HepG2 (cell line): Measurements from ENCODE around the gene IQCE. TPM values are rescaled to one million over a fixed set of nuclear protein-coding genes. Genes with fewer than 3 reads are reported as not detected.
A peak's percentile ranks its signal among the peaks of the same experiment; 100 is the strongest.

Source experiments
- ARNT2 ChIP-seq: sonication (generic); formaldehyde crosslinking; IDR thresholded peaks from 2 replicates; pipeline ENCODE4 v1.8.0; 2022; ENCODE audit warnings: mild to moderate bottlenecking, low read depth, missing genetic modification reagents, moderate library complexity
- ATF2 ChIP-seq: sonication (generic); formaldehyde crosslinking; IDR thresholded peaks from 2 replicates; pipeline ENCODE4 v1.4.0; 2020; ENCODE audit warnings: missing genetic modification reagents
- DMAP1 ChIP-seq: IDR thresholded peaks from 2 replicates; pipeline ENCODE4 v1.6.1; 2016
- GPBP1L1 ChIP-seq: sonication (generic); formaldehyde crosslinking; IDR thresholded peaks from 2 replicates; pipeline ENCODE4 v1.5.0; 2020; ENCODE audit warnings: mild to moderate bottlenecking, missing genetic modification reagents
- HNF1B ChIP-seq: sonication (generic); formaldehyde crosslinking; IDR thresholded peaks from 2 replicates; pipeline ENCODE4 v1.5.1; 2020; ENCODE audit warnings: mild to moderate bottlenecking, moderate library complexity, missing genetic modification reagents
- MLX ChIP-seq: IDR thresholded peaks from 2 replicates; pipeline ENCODE4 v1.6.1; 2016
- MTA1 ChIP-seq: sonication (generic); formaldehyde crosslinking; IDR thresholded peaks from 2 replicates; pipeline ENCODE4 v1.4.0; 2020; ENCODE audit warnings: missing genetic modification reagents, mild to moderate bottlenecking, borderline replicate concordance
- NFIB ChIP-seq: sonication (generic); formaldehyde crosslinking; IDR thresholded peaks from 2 replicates; pipeline ENCODE4 v1.9.0; 2021; ENCODE audit warnings: missing genetic modification reagents, mild to moderate bottlenecking, borderline replicate concordance
- SPEN ChIP-seq: sonication (generic); formaldehyde crosslinking; IDR thresholded peaks from 2 replicates; pipeline ENCODE4 v1.5.1; 2020; ENCODE audit warnings: low read depth, mild to moderate bottlenecking, missing genetic modification reagents
- SYNCRIP ChIP-seq: fragments of 200-400 bp; formaldehyde crosslinking; IDR thresholded peaks from 2 replicates; pipeline ENCODE4 v1.6.1; 2018; ENCODE audit warnings: mild to moderate bottlenecking, low read depth, low read length; ENCODE audit not compliant: insufficient read depth
- ZBTB21 ChIP-seq: sonication (generic); formaldehyde crosslinking; IDR thresholded peaks from 2 replicates; pipeline ENCODE4 v1.4.0; 2020; ENCODE audit warnings: missing genetic modification reagents
- ZFP1 ChIP-seq: IDR thresholded peaks from 2 replicates; pipeline ENCODE4 v1.6.1; 2016
- ZHX1 ChIP-seq: sonication (generic); formaldehyde crosslinking; IDR thresholded peaks from 2 replicates; pipeline ENCODE4 v1.8.1; 2022; ENCODE audit warnings: low read depth, mild to moderate bottlenecking, missing genetic modification reagents
- ZNF576 ChIP-seq: sonication (generic); formaldehyde crosslinking; IDR thresholded peaks from 2 replicates; pipeline ENCODE4 v1.4.0; 2020; ENCODE audit warnings: mild to moderate bottlenecking, missing genetic modification reagents
- ZNF740 ChIP-seq: sonication (generic); formaldehyde crosslinking; IDR thresholded peaks from 2 replicates; pipeline ENCODE4 v1.4.0; 2020; ENCODE audit warnings: missing genetic modification reagents
- ZNF75D ChIP-seq: sonication (generic); formaldehyde crosslinking; IDR thresholded peaks from 2 replicates; pipeline ENCODE4 v1.8.1; 2023; ENCODE audit warnings: missing genetic modification reagents, mild to moderate bottlenecking, borderline replicate concordance
- polyA plus RNA-seq, 8 experiments: library from polyadenylated mRNA; depleted of rRNA in 3 of 8; stranded (reverse) in 7 of 8; unstranded in 1 of 8; fragments of >200 nt; fragmentation: Illumina TruSeq in 4 of 8; extraction: Trizol in 4 of 8; gene quantifications; 2 replicates each; pipeline versions ENCODE4 v1.2.1 to v1.2.3, GENCODE V29; 2011 to 2016; ENCODE audit warnings: low read depth in 4 of 8, missing spikeins in 1 of 8, mixed read lengths in 1 of 8; ENCODE audit not compliant: insufficient read depth in 1 of 8
- total RNA-seq, 5 experiments: library from RNA; depleted of rRNA; stranded (reverse); fragments of >200 nt; fragmentation: Illumina TruSeq; extraction: Trizol; gene quantifications; 2 replicates each; pipeline ENCODE4 v1.2.3, GENCODE V29; 2016; ENCODE audit warnings: low read depth in 1 of 5
- TF ChIP-seq, protein P1 (sequence below): sonication (generic); formaldehyde crosslinking; IDR thresholded peaks from 2 replicates; pipeline ENCODE4 v1.9.0; 2021; ENCODE audit warnings: missing genetic modification reagents, mild to moderate bottlenecking, borderline replicate concordance

The IQCE gene
- total and polyA plus RNA-seq, 2 of the 13 experiments (the other 11 are each of a cell fraction or from before 2014, with no cell fraction given) = 1.5 to 2.5 TPM

- no peak for TF ChIP-seq GPBP1L1 (CRISPR knock-in tag)
- peak; percentile 64 for TF ChIP-seq ZBTB21 (CRISPR knock-in tag)
- peak; percentile 43; the same call in 1 of the 2 replicates for TF ChIP-seq ZFP1 (CRISPR knock-in tag)
- peak; percentile 84; the same call in 1 of the 2 replicates for TF ChIP-seq NFIB (CRISPR knock-in tag)
- TF ChIP-seq HNF1B (CRISPR knock-in tag) = peak; percentile 91
- TF ChIP-seq SYNCRIP = no peak
- TF ChIP-seq MTA1 = peak; percentile 71; the same call in 1 of the 2 replicates
- TF ChIP-seq ZNF75D (CRISPR knock-in tag) = no peak
- peak; percentile 82; the same call in 1 of the 2 replicates for TF ChIP-seq SPEN (CRISPR knock-in tag)
- TF ChIP-seq ARNT2 (CRISPR knock-in tag) = peak; percentile 59; the same call in 1 of the 2 replicates
- no peak for TF ChIP-seq ZHX1 (CRISPR knock-in tag)
- TF ChIP-seq, protein P1, sequence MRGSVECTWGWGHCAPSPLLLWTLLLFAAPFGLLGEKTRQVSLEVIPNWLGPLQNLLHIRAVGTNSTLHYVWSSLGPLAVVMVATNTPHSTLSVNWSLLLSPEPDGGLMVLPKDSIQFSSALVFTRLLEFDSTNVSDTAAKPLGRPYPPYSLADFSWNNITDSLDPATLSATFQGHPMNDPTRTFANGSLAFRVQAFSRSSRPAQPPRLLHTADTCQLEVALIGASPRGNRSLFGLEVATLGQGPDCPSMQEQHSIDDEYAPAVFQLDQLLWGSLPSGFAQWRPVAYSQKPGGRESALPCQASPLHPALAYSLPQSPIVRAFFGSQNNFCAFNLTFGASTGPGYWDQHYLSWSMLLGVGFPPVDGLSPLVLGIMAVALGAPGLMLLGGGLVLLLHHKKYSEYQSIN (CRISPR knock-in tag) = no peak
- no peak for TF ChIP-seq ZNF576 (CRISPR knock-in tag)
- 0 out of 2 replicates have a peak, but pooled peaks have one; percentile 39 for TF ChIP-seq DMAP1 (CRISPR knock-in tag)
- peak; percentile 60; the same call in 1 of the 2 replicates for TF ChIP-seq ATF2 (CRISPR knock-in tag)
- peak; percentile 43; the same call in 1 of the 2 replicates for TF ChIP-seq MLX (CRISPR knock-in tag)
- peak; percentile 78 for TF ChIP-seq ZNF740
Observed at GRCh38 chr7:2621948-2622640, 63.3 kb downstream of the IQCE start (continued).
